GM12865 (cell line): ENCODE results near the gene BAG1.

ENCODE experiments used
- DNase-seq: peaks from one replicate; pipeline ENCODE4 v3.0.0; 2010; ENCODE audit warnings: low read depth
- H3K4me3 ChIP-seq: 2 replicates; pipeline ENCODE4 v1.5.1; 2011; ENCODE audit warnings: mild to moderate bottlenecking, low read depth, low read length, control low read depth
- CTCF ChIP-seq: IDR thresholded peaks from 2 replicates; pipeline ENCODE4 v1.5.1; 2011; ENCODE audit warnings: low read length, control low read depth, low read depth, inconsistent platforms; ENCODE audit not compliant: insufficient read depth; ENCODE audit errors: missing control alignments

BAG1 gene

GRCh38 chr9:33246269-33246860 lies 18.1 kb downstream of the BAG1 start:
- no peak overlapping the region for H3K4me3 ChIP-seq
- TF ChIP-seq CTCF, result no peak
- DNase-seq, result no peak

DNA sequence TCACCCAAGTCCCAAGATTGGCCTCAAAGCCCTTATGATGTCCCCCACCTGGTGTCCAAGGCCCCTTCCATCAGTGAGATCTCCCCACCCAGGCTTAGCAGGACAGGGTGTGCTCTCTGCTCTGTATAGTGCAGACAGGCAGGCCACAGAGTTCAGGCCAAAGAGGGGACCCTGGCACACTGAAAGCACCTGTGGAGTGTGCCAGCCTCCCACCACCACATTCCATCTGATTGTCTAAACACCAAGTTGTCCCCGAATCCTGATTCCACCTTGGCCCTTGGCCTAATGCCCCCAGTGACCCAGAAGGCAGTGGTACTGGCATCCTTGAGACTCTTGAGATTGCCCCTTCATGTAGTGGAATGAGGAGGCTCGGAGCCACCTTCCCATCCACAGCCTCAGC lies 19.2 kb downstream of the BAG1 start:
- no peak for DNase-seq
- H3K4me3 ChIP-seq, result no peak overlapping the region
- TF ChIP-seq CTCF, result no peak

- no peak for TF ChIP-seq CTCF
- DNase-seq, result no peak
- no peak overlapping the region for H3K4me3 ChIP-seq
Observed at GRCh38 chr9:33244137-33244784, 20.2 kb downstream of the BAG1 start.

DNA sequence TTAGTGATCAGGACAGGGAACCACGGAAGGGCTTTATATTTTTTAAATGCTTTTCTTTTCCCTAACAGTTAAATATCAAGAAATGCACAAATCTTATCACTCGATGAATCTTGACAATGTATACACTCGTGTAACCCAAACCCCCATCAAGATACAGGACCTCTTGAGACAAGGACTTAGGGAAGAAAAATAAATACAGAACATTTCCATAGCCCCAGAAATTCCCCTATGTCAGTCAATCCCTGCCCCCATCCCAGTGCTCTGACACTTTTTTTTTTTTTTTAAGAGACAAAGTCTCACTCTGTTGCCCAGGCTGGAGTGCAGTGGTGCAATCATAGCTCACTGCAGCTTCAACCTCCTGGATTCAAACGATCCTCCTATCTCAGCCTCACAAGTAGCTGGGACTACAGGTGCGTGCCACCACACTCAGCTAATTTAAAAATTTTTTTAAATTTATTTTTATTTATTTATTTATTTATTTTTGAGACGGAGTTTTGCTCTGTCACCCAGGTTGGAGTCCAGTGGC lies 21.8 kb downstream of the BAG1 start:
- no peak for TF ChIP-seq CTCF
- H3K4me3 ChIP-seq, result no peak overlapping the region
- no peak for DNase-seq

GRCh38 chr9:33241298-33241697 lies 23.2 kb downstream of the BAG1 start:
- DNase-seq, result no peak
- no peak overlapping the region for H3K4me3 ChIP-seq
- no peak for TF ChIP-seq CTCF

DNA sequence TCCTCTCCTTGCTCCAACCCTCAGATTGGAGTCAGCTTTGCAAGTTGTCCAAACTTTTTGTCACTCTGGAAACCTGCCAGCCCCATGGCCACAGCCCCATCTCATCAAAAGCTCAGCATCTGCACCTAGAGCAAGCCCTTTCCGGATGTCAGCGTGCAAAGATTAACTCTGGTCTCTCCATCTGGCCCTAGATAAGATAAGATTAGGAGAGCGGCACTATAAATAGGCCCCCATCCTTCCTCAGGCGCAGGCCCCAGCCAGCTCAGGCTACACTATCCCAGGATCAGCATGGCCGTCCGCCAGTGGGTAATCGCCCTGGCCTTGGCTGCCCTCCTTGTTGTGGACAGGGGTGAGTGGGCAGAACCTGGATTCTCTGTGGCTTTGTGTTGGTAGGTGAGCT lies 24.6 kb downstream of the BAG1 start, which contains the start of gene SPINK4:
Gene SPINK4 (plus strand): TSS at position 247 of the 400 bp plus-strand sequence. CDS start 42 bp downstream, at position 289.
- TF ChIP-seq CTCF, result no peak
- no peak within 1 kb of the TSS for H3K4me3 ChIP-seq
- DNase-seq, result no peak
